NCI-H2107 treated with DMSO at 0.1 percent for 48 hours (cell line): ENCODE measurements around the gene MAMDC4.
"Not testable (repeated sequence)": the region's sequence is repeated elsewhere in the genome, so short reads cannot be mapped to it uniquely, and the experiment has no call there.

Experiments
- DNase-seq: peaks from one replicate; lab custom pipeline; 2025; ENCODE audit not compliant: unreplicated experiment; lab: John Stamatoyannopoulos, UW

The MAMDC4 gene

GRCh38 chr9:136851941-136852663 lies at the start of gene MAMDC4:
Gene MAMDC4 (plus strand): TSS chr9:136852346. CDS start chr9:136852417, 71 bp downstream.
- no peak for DNase-seq

GRCh38 chr9:136803009-136803550 lies 49.1 kb upstream of the MAMDC4 start:
- not testable (repeated sequence) for DNase-seq

- DNase-seq, result no peak
Observed at GRCh38 chr9:136803551-136804508, 48.3 kb upstream of the MAMDC4 start.

- no peak for DNase-seq
Observed at GRCh38 chr9:136804509-136805206, 47.5 kb upstream of the MAMDC4 start.

- no peak for DNase-seq
Observed at GRCh38 chr9:136805207-136805740, 46.9 kb upstream of the MAMDC4 start.

- DNase-seq, result no peak
Observed at GRCh38 chr9:136806067-136806466, 46.1 kb upstream of the MAMDC4 start.

GRCh38 chr9:136806631-136807201 lies 45.4 kb upstream of the MAMDC4 start:
- no peak for DNase-seq

- DNase-seq, result peak; percentile 45
Observed at GRCh38 chr9:136807281-136808074, 44.7 kb upstream of the MAMDC4 start, which contains the start of gene RABL6. Gene RABL6 (plus strand): TSS chr9:136807948. CDS start chr9:136808197, 249 bp downstream.

- DNase-seq, result no peak
Observed at GRCh38 chr9:136808075-136808805, 43.9 kb upstream of the MAMDC4 start.

- no peak for DNase-seq
Observed at GRCh38 chr9:136808806-136809158, 43.4 kb upstream of the MAMDC4 start.

- DNase-seq, result no peak
Observed at GRCh38 chr9:136814725-136815421, 37.3 kb upstream of the MAMDC4 start.

GRCh38 chr9:136815422-136815782 lies 36.7 kb upstream of the MAMDC4 start:
- no peak for DNase-seq

GRCh38 chr9:136820971-136821825 lies 30.9 kb upstream of the MAMDC4 start:
- DNase-seq, result no peak

- no peak for DNase-seq
Observed at GRCh38 chr9:136821826-136822544, 30.2 kb upstream of the MAMDC4 start.

GRCh38 chr9:136823136-136824046 lies 28.8 kb upstream of the MAMDC4 start:
- DNase-seq, result peak; percentile 47
